ENCODE measurements around the gene BTBD17.
"Not testable (repeated sequence)": the region's sequence is repeated elsewhere in the genome, so short reads cannot be mapped to it uniquely, and the experiment has no call there.

The BTBD17 gene

DNA sequence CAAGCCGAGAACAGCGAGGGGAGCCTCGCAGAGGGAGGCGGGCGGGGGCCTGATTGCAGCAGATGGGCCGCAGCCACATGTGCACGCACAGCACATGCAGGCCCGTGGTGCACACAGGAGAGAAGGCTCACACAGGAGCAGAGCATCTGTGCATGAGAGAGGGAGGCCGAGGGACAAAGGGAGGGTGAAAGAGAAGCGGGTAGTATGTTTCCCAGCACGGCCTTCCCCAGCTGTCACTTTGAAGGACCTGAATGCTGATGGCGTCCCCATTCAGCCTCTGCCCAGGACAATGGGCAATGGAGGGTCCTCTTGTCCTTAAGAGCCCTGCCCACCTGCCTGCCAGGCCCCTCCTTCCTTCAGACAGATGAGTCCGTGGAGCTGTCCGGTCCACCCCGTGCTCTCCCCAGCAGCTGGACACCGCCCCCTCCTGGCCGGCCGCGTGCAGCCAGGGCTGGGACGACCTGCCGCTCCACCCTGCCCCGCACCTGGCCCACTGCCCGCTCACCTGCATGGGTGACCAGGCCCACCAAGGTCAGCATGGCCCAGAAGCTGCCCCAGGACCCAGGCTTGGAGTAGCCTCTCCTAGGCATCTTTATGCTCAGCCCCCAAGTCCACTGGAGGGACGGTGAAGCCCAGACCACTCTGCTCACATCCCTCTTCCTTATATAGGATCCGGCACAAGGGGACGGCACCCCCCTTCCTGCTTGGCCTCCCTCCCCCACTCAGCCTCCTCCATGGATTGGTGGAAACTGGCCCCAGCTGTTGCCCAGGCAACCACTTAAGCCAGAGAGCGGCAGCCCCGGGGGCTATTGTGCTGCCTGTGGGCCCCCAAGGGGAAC lies at the start of gene BTBD17:
TSS of gene BTBD17 (minus strand) at position 639 of the 839 bp plus-strand sequence. CDS start at position 590, 49 bp downstream.
- no peak for TF ChIP-seq CTCF (IDR thresholded peaks at IDR 0.05; ENCODE audit: low read depth, low read length)
- H3K4me3 ChIP-seq (ENCODE audit: low read depth, low read length), result no peak within 1 kb of the TSS

- no peak overlapping the region for H3K4me3 ChIP-seq (ENCODE audit: low read depth, low read length)
- no peak for TF ChIP-seq CTCF (IDR thresholded peaks at IDR 0.05; ENCODE audit: low read depth, low read length)
Measured at GRCh38 chr17:74410001-74410443, 48.4 kb upstream of the BTBD17 start.

- no peak for TF ChIP-seq CTCF (IDR thresholded peaks at IDR 0.05; ENCODE audit: low read depth, low read length)
- H3K4me3 ChIP-seq (ENCODE audit: low read depth, low read length), result no peak overlapping the region
Measured at GRCh38 chr17:74408815-74409214, 47.1 kb upstream of the BTBD17 start.

GRCh38 chr17:74408262-74408661 lies 46.6 kb upstream of the BTBD17 start:
- no peak for TF ChIP-seq CTCF (IDR thresholded peaks at IDR 0.05; ENCODE audit: low read depth, low read length)
- H3K4me3 ChIP-seq (ENCODE audit: low read depth, low read length), result no peak overlapping the region

DNA sequence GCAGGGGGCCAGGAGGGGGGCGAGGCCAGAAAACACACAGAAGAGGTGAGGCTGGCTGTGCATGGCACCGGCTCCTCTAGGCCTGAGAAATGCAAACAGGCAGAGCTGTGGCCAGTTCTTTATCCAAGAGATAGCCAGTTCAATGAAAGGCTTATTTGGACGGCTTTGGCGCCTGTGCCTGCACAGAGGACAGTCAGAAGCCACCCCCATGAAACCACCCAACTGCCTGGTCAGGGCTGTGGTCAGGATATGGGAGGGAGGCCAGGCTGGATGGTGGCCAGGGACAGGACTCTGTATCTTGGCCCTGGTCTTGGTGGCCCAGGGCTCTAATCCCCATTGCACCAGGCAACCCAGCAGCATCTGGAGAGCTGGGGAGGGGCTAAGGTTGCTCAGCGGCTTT lies 45.7 kb upstream of the BTBD17 start:
- no peak for TF ChIP-seq CTCF (IDR thresholded peaks at IDR 0.05; ENCODE audit: low read depth, low read length)
- no peak overlapping the region for H3K4me3 ChIP-seq (ENCODE audit: low read depth, low read length)

- not testable (repeated sequence) for H3K4me3 ChIP-seq (ENCODE audit: low read depth, low read length)
Measured at GRCh38 chr17:74405311-74405710, 43.6 kb upstream of the BTBD17 start.

- TF ChIP-seq CTCF (IDR thresholded peaks at IDR 0.05; ENCODE audit: low read depth, low read length), result no peak
- no peak overlapping the region for H3K4me3 ChIP-seq (ENCODE audit: low read depth, low read length)
Measured at GRCh38 chr17:74404789-74405188, 43.1 kb upstream of the BTBD17 start.
